Renal cortex interstitium (tissue), 11 donors: Measurements from ENCODE around the gene NPAT. TPM values are rescaled to one million over a fixed set of nuclear protein-coding genes. Genes with fewer than 3 reads are reported as not detected.
"Not testable (repeated sequence)": the region's sequence is repeated elsewhere in the genome, so short reads cannot be mapped to it uniquely, and the experiment has no call there.

Experiments used
- DNase-seq, 11 donors: peaks; one replicate each; pipeline ENCODE4 v3.0.0-alpha.2; 2013; ENCODE audit warnings: low read depth in 9 of 11, low spot score in 4 of 11; ENCODE audit errors: extremely low read depth in 1 of 11
- polyA plus RNA-seq, 3 donors: library from polyadenylated mRNA; unstranded; fragments of 120-200 nt; gene quantifications; one replicate each; pipeline ENCODE4 v1.2.1, GENCODE V29; 2013; ENCODE audit not compliant: insufficient read length in 3 of 3

Gene NPAT
- polyA plus RNA-seq, 3 donors = 15.2 to 19.1 (median 18.6) TPM

DNA sequence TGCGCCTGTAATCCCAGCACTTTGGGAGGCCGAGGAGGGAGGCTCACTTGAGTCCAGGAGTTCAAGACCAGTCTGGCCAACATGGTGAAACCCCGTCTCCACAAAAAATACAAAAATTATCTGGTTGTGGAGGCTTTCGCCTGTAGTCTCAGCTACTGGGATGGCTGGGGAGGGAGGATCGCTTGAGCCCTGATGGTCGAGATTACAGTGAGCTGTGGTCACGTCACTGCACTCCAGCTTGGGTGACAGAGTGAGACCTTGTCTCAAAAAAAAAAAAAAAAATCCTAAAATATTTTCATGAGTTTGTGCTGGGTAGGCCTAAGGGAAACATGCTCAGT, 101.5 kb downstream of the NPAT start:
- not testable (repeated sequence) for DNase-seq

- DNase-seq = peak in 2 of 11 donors; percentile 13 to 39
Observed at GRCh38 chr11:108117746-108118371, 104.6 kb downstream of the NPAT start.

GRCh38 chr11:108115500-108116140, 106.8 kb downstream of the NPAT start:
- DNase-seq = peak in 3 of 11 donors; percentile 23 to 57 (median 38)

DNA sequence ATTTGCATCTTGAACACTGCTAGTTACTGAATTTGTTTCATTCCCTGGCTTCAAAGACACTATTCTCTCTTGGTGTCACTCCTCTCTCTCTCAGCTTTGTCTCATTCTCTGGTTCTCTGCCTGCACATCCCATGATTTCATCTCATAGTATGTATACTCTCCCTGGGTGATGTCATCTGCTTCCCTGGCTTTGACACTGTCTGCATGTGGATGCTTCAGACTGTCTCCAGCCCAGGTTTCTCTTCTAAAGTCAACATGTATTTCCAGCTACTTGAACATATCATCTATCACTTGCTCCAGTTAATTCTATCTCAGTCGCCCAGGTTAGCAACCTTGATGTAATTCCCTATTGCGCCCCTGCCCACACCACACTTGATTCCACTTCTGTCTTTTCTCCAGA, 110.4 kb downstream of the NPAT start:
- DNase-seq = peak in 1 of 11 donors; percentile 42

GRCh38 chr11:108111126-108111525, 111.3 kb downstream of the NPAT start:
- DNase-seq = no peak

Other genes with a start within 250 kb of the NPAT start
- gene CUL5, start 213.7 kb downstream of the NPAT start, polyA plus RNA-seq = 10 to 100 TPM; 39.5 to 51.6 (median 47.5) TPM
- gene ACAT1, start 101.1 kb downstream of the NPAT start, polyA plus RNA-seq = 100 to 1,000 TPM in 1 of 3 donors, 10 to 100 TPM in 2; 94.6 to 113 (median 97.9) TPM
- gene ATM, start 429 bp upstream of the NPAT start, polyA plus RNA-seq = 10 to 100 TPM; 58.8 to 94.9 (median 82.1) TPM
- gene C11orf65, start 244.9 kb upstream of the NPAT start, polyA plus RNA-seq = 1 to 10 TPM; 2.1 to 3.5 (median 2.7) TPM